Measurements from ENCODE around the gene EYA2.

Gene EYA2

GRCh38 chr20:47237715-47238114, 343.1 kb downstream of the EYA2 start:
- no peak for DNase-seq

Measured in activated CD4-positive, alpha-beta T cell treated with anti-CD3 and anti-CD28 coated beads, Interleukin-2, Interleukin-6, amounts not matched to agents 100 ng/mL and 50 ng/mL, durations not matched to agents 16 hours and 8 hours (primary cell).